ENCODE measurements around the gene ATG10.

GRCh38 chr5:82244854-82245635 lies 273.2 kb downstream of the ATG10 start:
- no peak for TF ChIP-seq CTCF (IDR thresholded peaks at IDR 0.05)
- no peak for TF ChIP-seq EZH2 (IDR thresholded peaks at IDR 0.05; ENCODE audit: borderline replicate concordance, insufficient read depth, low read depth, low read length, poor library complexity, severe bottlenecking)
